HFF-Myc (cell line): ENCODE results near the gene PHYKPL.

Source experiments
- DNase-seq: peaks from one replicate; pipeline ENCODE4 v3.0.0-alpha.2; 2011; ENCODE audit warnings: low read depth; ENCODE audit errors: extremely low read depth
- H3K4me3 ChIP-seq: replicated peaks from 2 replicates; pipeline ENCODE4 v1.5.1; 2011; ENCODE audit warnings: low read depth, mild to moderate bottlenecking, control low read depth, low read length
- TF ChIP-seq, protein P1 (sequence below): IDR thresholded peaks from 2 replicates; pipeline ENCODE4 v1.5.1; 2012; ENCODE audit warnings: mild to moderate bottlenecking, low read depth, low read length, control low read depth; ENCODE audit errors: missing control alignments

Gene PHYKPL

DNA sequence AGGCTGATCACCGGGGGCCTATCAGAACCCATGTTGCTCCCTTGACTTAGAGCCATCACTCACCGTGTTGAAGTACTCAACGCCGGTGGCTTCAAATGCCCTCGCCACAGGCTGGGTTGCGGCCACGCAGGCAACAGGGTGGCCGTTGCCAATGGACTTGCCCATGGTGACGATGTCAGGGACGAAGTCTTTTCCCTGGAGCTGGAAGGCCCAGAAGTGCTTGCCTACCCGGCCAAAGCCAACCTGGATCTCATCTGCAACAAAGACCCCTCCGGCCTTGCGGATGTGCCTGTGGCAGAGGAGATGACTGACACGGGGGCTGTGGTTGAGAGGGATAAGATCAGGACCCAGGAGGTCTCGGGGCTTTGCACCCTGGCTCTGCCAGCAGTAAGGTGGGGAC is 10.3 kb downstream of the PHYKPL start:
- TF ChIP-seq, protein P1, sequence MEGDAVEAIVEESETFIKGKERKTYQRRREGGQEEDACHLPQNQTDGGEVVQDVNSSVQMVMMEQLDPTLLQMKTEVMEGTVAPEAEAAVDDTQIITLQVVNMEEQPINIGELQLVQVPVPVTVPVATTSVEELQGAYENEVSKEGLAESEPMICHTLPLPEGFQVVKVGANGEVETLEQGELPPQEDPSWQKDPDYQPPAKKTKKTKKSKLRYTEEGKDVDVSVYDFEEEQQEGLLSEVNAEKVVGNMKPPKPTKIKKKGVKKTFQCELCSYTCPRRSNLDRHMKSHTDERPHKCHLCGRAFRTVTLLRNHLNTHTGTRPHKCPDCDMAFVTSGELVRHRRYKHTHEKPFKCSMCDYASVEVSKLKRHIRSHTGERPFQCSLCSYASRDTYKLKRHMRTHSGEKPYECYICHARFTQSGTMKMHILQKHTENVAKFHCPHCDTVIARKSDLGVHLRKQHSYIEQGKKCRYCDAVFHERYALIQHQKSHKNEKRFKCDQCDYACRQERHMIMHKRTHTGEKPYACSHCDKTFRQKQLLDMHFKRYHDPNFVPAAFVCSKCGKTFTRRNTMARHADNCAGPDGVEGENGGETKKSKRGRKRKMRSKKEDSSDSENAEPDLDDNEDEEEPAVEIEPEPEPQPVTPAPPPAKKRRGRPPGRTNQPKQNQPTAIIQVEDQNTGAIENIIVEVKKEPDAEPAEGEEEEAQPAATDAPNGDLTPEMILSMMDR = no peak
- DNase-seq = no peak
- H3K4me3 ChIP-seq = no peak overlapping the region

DNA sequence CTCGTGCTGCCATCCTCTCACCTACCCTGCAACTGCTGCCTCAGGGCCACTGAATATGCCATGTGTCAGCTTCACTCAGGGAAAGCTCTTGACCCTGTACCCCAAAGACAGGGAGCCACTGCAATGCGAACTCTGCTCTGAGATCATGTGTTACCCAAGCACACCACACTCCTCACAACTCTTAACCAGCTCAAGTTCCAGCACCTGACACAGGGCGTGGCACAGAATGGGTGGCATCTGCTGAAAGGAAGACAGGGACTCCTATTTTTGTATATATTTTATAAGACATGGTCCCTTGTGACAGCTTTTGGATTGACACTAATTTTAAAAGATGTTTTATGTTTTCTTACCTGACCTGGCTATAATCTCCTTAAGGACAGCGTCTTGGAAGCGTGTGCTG is 10.7 kb downstream of the PHYKPL start:
- DNase-seq = no peak
- no peak overlapping the region for H3K4me3 ChIP-seq
- TF ChIP-seq, protein P1 = no peak

DNA sequence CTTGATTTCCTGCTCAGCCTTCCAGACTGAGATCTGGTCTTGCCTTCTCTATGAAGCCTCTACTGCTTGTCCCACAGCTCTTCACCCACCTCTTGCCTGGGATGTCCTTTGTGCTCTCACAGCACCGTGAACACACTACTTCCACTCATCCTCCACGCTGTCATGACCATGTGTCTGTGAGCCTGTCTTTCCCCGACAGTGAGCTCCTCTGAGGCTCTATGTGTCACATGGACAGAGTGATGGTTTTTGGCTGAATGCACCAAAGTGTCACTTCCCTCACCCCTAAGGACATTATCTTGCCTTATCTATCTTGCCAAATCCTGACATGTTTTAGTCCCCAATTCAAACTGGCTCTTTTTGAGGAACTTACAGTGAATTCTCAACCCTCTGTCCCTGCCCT is 11.3 kb downstream of the PHYKPL start:
- no peak overlapping the region for H3K4me3 ChIP-seq
- no peak for DNase-seq
- TF ChIP-seq, protein P1 = no peak

DNA sequence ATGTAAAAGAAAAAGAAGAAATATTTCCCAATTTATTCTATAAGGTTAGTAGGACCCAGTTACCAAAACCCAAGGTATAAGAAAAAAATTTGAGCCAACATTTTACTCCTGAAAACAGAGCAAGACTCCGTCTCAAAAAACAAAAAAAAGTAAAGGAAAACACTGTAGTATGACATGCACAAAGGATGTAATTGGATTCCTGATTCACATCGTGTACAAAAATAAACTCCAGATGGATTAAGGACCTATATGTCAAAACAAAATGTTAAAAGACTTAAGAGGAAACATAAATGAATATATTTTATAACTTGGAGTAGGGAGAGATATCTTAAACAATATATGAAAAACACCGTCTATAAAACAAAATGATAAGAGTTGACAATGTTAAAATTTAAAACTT is 13.8 kb downstream of the PHYKPL start:
- DNase-seq = no peak
- TF ChIP-seq, protein P1 = no peak

DNA sequence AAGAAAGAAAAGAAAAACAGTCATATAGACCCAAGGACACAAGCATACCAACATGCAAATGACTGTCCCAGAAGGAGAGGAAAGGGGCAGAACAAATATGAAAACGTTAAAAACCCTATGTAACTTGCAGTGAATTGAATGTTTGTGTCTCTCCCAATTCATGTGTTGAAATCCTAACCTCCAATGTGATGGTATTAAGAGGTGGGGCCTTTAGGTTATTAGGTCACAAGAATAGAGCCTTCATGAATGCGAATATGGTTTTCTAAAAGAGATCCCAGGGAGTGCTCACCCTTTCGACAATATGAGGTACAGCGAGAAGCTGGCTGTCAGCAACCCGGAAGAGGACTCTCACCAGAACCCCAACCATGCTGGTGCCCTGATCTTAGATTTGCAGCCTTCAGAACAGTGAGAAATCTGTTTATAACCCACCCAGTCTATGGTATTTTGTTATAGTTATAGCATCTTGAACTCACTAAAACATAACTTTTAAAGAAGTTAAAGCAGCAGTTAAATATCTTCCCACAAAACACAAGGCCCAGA is 14.3 kb downstream of the PHYKPL start:
- no peak overlapping the region for H3K4me3 ChIP-seq
- no peak for DNase-seq
- TF ChIP-seq, protein P1 = no peak

More for the DNA sequence above, 13.8 kb downstream of the PHYKPL start:
- no peak overlapping the region for H3K4me3 ChIP-seq

DNA sequence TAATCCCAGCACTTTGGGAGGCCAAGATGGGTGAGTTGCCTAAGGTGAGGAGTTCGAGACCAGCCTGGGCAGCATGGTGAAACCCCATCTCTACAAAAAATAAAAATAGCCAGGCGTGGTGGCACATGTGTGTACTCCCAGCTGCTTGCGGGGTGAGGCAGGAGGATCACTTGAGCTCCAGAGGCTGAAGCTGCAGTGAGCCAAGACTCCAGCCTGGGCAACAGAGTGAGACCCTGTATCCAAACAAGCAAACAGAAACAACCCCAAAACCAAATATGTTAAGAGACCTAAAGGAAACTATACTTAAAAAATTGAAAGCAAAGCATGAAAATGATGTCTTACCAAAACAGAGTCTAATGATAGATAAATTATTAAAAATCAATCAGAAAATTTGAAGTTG is 15.8 kb downstream of the PHYKPL start:
- TF ChIP-seq, protein P1 = no peak
- DNase-seq = no peak
- H3K4me3 ChIP-seq = no peak overlapping the region

DNA sequence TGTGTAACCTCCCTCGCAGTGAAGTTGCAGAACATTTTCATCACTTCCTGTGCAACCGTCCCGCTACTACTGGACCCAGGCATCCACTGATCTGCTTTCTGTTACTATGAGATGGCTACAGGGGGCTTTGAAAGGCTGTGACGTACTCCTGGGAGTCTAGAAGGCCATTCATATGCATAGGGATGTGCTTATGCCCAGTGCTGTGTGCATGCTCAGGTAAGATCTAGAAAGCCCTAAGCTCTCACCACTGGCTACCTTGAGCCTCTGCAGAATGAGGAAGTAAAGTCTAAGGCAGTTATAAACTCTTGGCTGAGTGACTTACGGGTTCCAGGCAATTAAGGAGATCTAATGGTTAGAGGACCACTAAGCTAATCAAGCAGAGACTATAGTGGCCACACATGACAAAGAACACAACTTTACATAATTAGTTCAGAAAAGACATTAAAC is 16.5 kb downstream of the PHYKPL start:
- no peak overlapping the region for H3K4me3 ChIP-seq
- DNase-seq = no peak
- TF ChIP-seq, protein P1 = no peak
